Measurements from ENCODE around the gene LNX1.

LNX1 gene

DNA sequence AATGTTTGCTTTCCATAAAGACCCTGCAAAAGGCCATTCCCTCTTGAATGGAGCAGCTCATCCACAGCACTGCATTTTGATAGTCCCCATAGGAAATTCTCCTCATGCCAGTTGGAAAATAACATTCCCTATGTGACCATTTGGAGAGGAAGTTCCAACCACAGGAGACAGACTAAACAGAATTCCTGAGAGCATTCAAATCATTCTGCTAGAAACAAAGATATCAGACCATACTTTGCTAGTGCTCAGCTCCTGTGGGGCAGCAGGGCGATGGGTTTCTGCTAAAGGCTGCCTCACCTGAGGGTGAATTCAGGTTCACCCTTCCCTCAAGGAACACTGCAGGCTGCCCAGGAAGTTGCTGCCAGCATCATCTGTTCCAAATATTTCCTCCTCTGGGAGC is 58.8 kb downstream of the LNX1 start:
- TF ChIP-seq, protein P1, sequence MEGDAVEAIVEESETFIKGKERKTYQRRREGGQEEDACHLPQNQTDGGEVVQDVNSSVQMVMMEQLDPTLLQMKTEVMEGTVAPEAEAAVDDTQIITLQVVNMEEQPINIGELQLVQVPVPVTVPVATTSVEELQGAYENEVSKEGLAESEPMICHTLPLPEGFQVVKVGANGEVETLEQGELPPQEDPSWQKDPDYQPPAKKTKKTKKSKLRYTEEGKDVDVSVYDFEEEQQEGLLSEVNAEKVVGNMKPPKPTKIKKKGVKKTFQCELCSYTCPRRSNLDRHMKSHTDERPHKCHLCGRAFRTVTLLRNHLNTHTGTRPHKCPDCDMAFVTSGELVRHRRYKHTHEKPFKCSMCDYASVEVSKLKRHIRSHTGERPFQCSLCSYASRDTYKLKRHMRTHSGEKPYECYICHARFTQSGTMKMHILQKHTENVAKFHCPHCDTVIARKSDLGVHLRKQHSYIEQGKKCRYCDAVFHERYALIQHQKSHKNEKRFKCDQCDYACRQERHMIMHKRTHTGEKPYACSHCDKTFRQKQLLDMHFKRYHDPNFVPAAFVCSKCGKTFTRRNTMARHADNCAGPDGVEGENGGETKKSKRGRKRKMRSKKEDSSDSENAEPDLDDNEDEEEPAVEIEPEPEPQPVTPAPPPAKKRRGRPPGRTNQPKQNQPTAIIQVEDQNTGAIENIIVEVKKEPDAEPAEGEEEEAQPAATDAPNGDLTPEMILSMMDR (IDR thresholded peaks at IDR 0.05; ENCODE audit: extremely low read depth, insufficient read depth, missing control alignments) = no peak
- in situ Hi-C loops (cut with MboI; ENCODE audit: low pct_unique_long_range_greater_than_20kb, low sequenced_read_pairs, unreplicated experiment) = no loop called here
- no peak for DNase-seq (ENCODE audit: low spot score)

- in situ Hi-C loops (cut with MboI; ENCODE audit: low pct_unique_long_range_greater_than_20kb, low sequenced_read_pairs, unreplicated experiment) = no loop called here
- no peak for DNase-seq (ENCODE audit: low spot score)
- TF ChIP-seq, protein P1 (IDR thresholded peaks at IDR 0.05; ENCODE audit: extremely low read depth, insufficient read depth, missing control alignments) = no peak
These were observed 59.6 kb downstream of the LNX1 start for GRCh38 chr4:53531585-53532224.

DNA sequence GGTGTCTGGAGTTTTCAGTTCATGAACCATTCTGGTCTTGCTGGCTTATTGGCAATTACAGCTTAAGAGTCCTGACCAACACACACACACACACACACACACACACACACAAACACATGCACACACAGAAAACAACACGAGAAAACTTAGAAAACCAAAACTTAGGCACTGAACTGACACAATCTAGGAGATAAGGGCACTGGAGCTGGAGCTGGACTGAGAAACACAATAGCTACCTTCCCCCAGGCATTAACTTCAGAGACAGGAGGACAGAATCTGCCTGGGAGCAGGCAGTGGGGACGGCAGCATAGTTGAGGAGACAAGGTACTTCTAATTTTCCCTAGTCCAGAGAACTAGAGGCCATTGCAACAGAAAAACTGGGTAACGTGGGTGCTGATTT is 62.3 kb downstream of the LNX1 start:
- no peak for DNase-seq (ENCODE audit: low spot score)
- TF ChIP-seq, protein P1 (IDR thresholded peaks at IDR 0.05; ENCODE audit: extremely low read depth, insufficient read depth, missing control alignments) = no peak
- in situ Hi-C loops (cut with MboI; ENCODE audit: low pct_unique_long_range_greater_than_20kb, low sequenced_read_pairs, unreplicated experiment) = no loop called here

DNA sequence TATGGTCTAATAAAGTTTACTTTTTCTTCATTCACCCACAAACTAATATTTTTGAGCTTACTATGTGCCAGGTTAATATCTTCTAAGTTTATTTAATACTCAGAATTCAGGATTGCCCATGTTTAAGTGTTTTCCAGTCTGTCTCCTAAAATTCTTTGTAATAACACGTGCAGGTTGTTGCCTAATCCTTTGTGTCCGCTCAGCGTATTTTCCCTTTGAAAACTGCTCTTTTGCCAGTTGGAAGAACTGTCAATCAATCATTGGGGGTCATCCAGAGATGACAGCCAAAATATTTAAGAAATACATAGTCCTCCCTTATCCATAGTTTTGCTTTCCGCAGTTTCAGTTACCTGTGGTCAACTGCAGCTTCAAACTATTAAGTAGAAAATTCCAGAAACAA is 63.4 kb downstream of the LNX1 start:
- no peak for DNase-seq (ENCODE audit: low spot score)
- TF ChIP-seq, protein P1 (IDR thresholded peaks at IDR 0.05; ENCODE audit: extremely low read depth, insufficient read depth, missing control alignments) = no peak
- in situ Hi-C loops (cut with MboI; ENCODE audit: low pct_unique_long_range_greater_than_20kb, low sequenced_read_pairs, unreplicated experiment) = no loop called here

GRCh38 chr4:53527326-53527725 is 64.0 kb downstream of the LNX1 start:
- no peak for DNase-seq (ENCODE audit: low spot score)
- in situ Hi-C loops (cut with MboI; ENCODE audit: low pct_unique_long_range_greater_than_20kb, low sequenced_read_pairs, unreplicated experiment) = no loop called here
- TF ChIP-seq, protein P1 (IDR thresholded peaks at IDR 0.05; ENCODE audit: extremely low read depth, insufficient read depth, missing control alignments) = no peak

- TF ChIP-seq, protein P1 (IDR thresholded peaks at IDR 0.05; ENCODE audit: extremely low read depth, insufficient read depth, missing control alignments) = no peak
These were observed 69.0 kb downstream of the LNX1 start for GRCh38 chr4:53522334-53522733.

More at GRCh38 chr4:53522334-53522733, 69.0 kb downstream of the LNX1 start:
- DNase-seq (ENCODE audit: low spot score) = no peak
- in situ Hi-C loops (cut with MboI; ENCODE audit: low pct_unique_long_range_greater_than_20kb, low sequenced_read_pairs, unreplicated experiment) = no loop called here
